WTC11 (cell line): ENCODE measurements around the gene TNNT2. TPM values are rescaled to one million over a fixed set of nuclear protein-coding genes. Genes with fewer than 3 reads are reported as not detected.

ENCODE experiments used
- ATAC-seq: fragments of 200-7000 bp; cut with Tn5 transposase; 2 replicates; pipeline ENCODE4 v1.10.0; 2021; ENCODE audit warnings: mild to moderate bottlenecking, moderate library complexity
- CTCF ChIA-PET: fragments of 300-600 bp; sonication (Branson Sonifier 250); formaldehyde crosslinking; loops from one replicate; lab custom pipeline; 2021; ENCODE audit warnings: antibody characterized with exemption; lab: Charles Lee
- POLR2A ChIA-PET: fragments of 350-600 bp; sonication (Branson Sonifier 250); formaldehyde crosslinking; loops from one replicate; lab custom pipeline; 2021; ENCODE audit warnings: antibody characterized with exemption; lab: Charles Lee
- DNase-seq: peaks from one replicate; pipeline ENCODE4 v3.0.0; 2021; ENCODE audit warnings: low spot score
- H3K27ac Mint-ChIP-seq: 2 replicates; pipeline ENCODE4 v1.8.0; 2021; ENCODE audit warnings: mixed read lengths
- H3K27me3 Mint-ChIP-seq: 2 replicates; pipeline ENCODE4 v1.8.0; 2021; ENCODE audit warnings: low read depth, mild to moderate bottlenecking, moderate library complexity, mixed read lengths
- H3K36me3 Mint-ChIP-seq: 2 replicates; pipeline ENCODE4 v1.8.0; 2021; ENCODE audit warnings: mixed read lengths
- H3K4me1 Mint-ChIP-seq: 2 replicates; pipeline ENCODE4 v1.8.0; 2022; ENCODE audit warnings: mixed read lengths
- H3K4me3 Mint-ChIP-seq: 2 replicates; pipeline ENCODE4 v1.8.0; 2021; ENCODE audit warnings: mild to moderate bottlenecking, moderate library complexity, mixed read lengths
- H3K9me3 Mint-ChIP-seq: 2 replicates; pipeline ENCODE4 v1.8.0; 2021; ENCODE audit warnings: mixed read lengths
- ATF1 ChIP-seq: sonication (generic); formaldehyde crosslinking; IDR thresholded peaks from 2 replicates; pipeline ENCODE4 v1.8.1; 2023; ENCODE audit warnings: mild to moderate bottlenecking, moderate library complexity, missing genetic modification reagents
- EMX1 ChIP-seq: fragments of 250-450 bp; sonication (Bioruptor Pico); IDR thresholded peaks from 2 replicates; pipeline ENCODE4 v1.8.0; 2021; ENCODE audit warnings: mild to moderate bottlenecking
- GTF2I ChIP-seq: fragments of 250-450 bp; sonication (Bioruptor Pico); conservative IDR thresholded peaks from 2 replicates; pipeline ENCODE4 v1.4.0; 2021; ENCODE audit warnings: mild to moderate bottlenecking
- KAT7 ChIP-seq: sonication (generic); formaldehyde crosslinking; IDR thresholded peaks from 2 replicates; pipeline ENCODE4 v1.8.1; 2023; ENCODE audit warnings: missing genetic modification reagents, mild to moderate bottlenecking, borderline replicate concordance
- NR2C2 ChIP-seq: sonication (generic); formaldehyde crosslinking; IDR thresholded peaks from 2 replicates; pipeline ENCODE4 v1.8.0; 2022; ENCODE audit warnings: mild to moderate bottlenecking, missing genetic modification reagents
- RORB ChIP-seq: fragments of 250-450 bp; sonication (Bioruptor Pico); IDR thresholded peaks from 2 replicates; pipeline ENCODE4 v1.9.0; 2021; ENCODE audit warnings: mild to moderate bottlenecking
- TEAD4 ChIP-seq: sonication (generic); formaldehyde crosslinking; IDR thresholded peaks from 2 replicates; pipeline ENCODE4 v1.8.0; 2022; ENCODE audit warnings: mild to moderate bottlenecking, missing genetic modification reagents
- total RNA-seq: library from RNA; stranded (reverse); gene quantifications from 3 replicates; pipeline ENCODE4 v1.2.3, GENCODE V29; 2021
- TF ChIP-seq, protein P1 (sequence below): sonication (generic); formaldehyde crosslinking; conservative IDR thresholded peaks from 2 replicates; pipeline ENCODE4 v1.8.1; 2022; ENCODE audit warnings: mild to moderate bottlenecking, missing genetic modification reagents
- TF ChIP-seq, protein P2 (sequence below): sonication (generic); formaldehyde crosslinking; IDR thresholded peaks from 2 replicates; pipeline ENCODE4 v1.8.1; 2023; ENCODE audit warnings: mild to moderate bottlenecking, missing genetic modification reagents
- TF ChIP-seq, protein P3 (sequence below): sonication (generic); formaldehyde crosslinking; IDR thresholded peaks from 2 replicates; pipeline ENCODE4 v1.8.1; 2022; ENCODE audit warnings: low read depth, mild to moderate bottlenecking, moderate library complexity, missing genetic modification reagents, borderline replicate concordance
- TF ChIP-seq, protein P4 (sequence below): sonication (generic); formaldehyde crosslinking; IDR thresholded peaks from 2 replicates; pipeline ENCODE4 v1.8.0; 2022; ENCODE audit warnings: mild to moderate bottlenecking, missing genetic modification reagents
- TF ChIP-seq, protein P5 (sequence below): fragments of 200-600 bp; IDR thresholded peaks from 2 replicates; pipeline ENCODE4 v1.8.0; 2022; ENCODE audit warnings: antibody characterized with exemption
- TF ChIP-seq, protein P6 (sequence below): sonication (generic); formaldehyde crosslinking; IDR thresholded peaks from 2 replicates; pipeline ENCODE4 v1.8.0; 2023; ENCODE audit warnings: missing genetic modification reagents, mild to moderate bottlenecking, borderline replicate concordance

TNNT2 gene
- total RNA-seq, 1 experiment from 2014 or later = 6.1 TPM

DNA sequence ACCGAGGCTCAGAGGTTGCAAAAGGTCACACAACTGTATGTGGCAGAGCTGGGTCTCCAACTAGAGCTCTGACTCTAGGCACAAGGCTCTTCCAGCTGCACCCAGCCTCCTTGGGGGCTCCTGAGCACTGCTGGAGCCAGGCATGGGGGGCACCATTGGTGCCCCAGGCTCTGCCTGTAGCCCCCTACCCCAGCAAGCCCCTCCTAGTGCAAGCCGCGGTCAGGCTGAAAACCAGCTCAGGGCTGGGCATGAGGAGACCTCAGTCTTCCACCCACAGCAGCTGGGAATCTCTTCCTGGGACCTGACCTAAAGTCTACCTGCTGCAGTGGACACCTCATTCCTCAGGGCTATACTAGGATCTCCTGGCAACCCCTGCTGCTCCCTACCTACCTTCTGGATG lies 14.6 kb downstream of the TNNT2 start:
- ChIA-PET CTCF (interaction anchor here (0.5 to 7.5 kb wide), 15 partner anchors 13 to 249 kb away, joined by 3 to 175 read pairs (median 10); partner anchors contain the start of genes LAD1 and TNNT2), POLR2A (interaction anchor here (0.5 kb wide), 1 partner anchor 115 kb away, joined by 3 read pairs; no protein-coding TSS in a partner anchor)
- no peak overlapping the region for H3K4me3 Mint-ChIP-seq
- H3K27ac Mint-ChIP-seq = no peak overlapping the region
- no peak for ATAC-seq
- H3K4me1 Mint-ChIP-seq = peaks cover 16% of the 10 kb centered on the region
- H3K36me3 Mint-ChIP-seq = no peaks in the 10 kb centered on the region
- no peaks in the 10 kb centered on the region for H3K9me3 Mint-ChIP-seq
- peaks cover 3% of the 10 kb centered on the region; the same call in 1 of the 2 replicates for H3K27me3 Mint-ChIP-seq
- DNase-seq = no peak
- TF ChIP-seq, protein P1, sequence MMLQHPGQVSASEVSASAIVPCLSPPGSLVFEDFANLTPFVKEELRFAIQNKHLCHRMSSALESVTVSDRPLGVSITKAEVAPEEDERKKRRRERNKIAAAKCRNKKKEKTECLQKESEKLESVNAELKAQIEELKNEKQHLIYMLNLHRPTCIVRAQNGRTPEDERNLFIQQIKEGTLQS = no peak
- TF ChIP-seq, protein P2, sequence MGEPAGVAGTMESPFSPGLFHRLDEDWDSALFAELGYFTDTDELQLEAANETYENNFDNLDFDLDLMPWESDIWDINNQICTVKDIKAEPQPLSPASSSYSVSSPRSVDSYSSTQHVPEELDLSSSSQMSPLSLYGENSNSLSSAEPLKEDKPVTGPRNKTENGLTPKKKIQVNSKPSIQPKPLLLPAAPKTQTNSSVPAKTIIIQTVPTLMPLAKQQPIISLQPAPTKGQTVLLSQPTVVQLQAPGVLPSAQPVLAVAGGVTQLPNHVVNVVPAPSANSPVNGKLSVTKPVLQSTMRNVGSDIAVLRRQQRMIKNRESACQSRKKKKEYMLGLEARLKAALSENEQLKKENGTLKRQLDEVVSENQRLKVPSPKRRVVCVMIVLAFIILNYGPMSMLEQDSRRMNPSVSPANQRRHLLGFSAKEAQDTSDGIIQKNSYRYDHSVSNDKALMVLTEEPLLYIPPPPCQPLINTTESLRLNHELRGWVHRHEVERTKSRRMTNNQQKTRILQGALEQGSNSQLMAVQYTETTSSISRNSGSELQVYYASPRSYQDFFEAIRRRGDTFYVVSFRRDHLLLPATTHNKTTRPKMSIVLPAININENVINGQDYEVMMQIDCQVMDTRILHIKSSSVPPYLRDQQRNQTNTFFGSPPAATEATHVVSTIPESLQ (CRISPR knock-in tag) = no peak
- TF ChIP-seq ATF1 (CRISPR knock-in tag) = no peak
- TF ChIP-seq, protein P3, sequence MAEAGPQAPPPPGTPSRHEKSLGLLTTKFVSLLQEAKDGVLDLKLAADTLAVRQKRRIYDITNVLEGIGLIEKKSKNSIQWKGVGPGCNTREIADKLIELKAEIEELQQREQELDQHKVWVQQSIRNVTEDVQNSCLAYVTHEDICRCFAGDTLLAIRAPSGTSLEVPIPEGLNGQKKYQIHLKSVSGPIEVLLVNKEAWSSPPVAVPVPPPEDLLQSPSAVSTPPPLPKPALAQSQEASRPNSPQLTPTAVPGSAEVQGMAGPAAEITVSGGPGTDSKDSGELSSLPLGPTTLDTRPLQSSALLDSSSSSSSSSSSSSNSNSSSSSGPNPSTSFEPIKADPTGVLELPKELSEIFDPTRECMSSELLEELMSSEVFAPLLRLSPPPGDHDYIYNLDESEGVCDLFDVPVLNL (CRISPR knock-in tag) = no peak
- no peak for TF ChIP-seq KAT7 (CRISPR knock-in tag)
- no peak for TF ChIP-seq EMX1 (CRISPR knock-in tag)
- TF ChIP-seq, protein P4, sequence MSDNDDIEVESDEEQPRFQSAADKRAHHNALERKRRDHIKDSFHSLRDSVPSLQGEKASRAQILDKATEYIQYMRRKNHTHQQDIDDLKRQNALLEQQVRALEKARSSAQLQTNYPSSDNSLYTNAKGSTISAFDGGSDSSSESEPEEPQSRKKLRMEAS (CRISPR knock-in tag) = no peak
- TF ChIP-seq TEAD4 (CRISPR knock-in tag) = no peak

DNA sequence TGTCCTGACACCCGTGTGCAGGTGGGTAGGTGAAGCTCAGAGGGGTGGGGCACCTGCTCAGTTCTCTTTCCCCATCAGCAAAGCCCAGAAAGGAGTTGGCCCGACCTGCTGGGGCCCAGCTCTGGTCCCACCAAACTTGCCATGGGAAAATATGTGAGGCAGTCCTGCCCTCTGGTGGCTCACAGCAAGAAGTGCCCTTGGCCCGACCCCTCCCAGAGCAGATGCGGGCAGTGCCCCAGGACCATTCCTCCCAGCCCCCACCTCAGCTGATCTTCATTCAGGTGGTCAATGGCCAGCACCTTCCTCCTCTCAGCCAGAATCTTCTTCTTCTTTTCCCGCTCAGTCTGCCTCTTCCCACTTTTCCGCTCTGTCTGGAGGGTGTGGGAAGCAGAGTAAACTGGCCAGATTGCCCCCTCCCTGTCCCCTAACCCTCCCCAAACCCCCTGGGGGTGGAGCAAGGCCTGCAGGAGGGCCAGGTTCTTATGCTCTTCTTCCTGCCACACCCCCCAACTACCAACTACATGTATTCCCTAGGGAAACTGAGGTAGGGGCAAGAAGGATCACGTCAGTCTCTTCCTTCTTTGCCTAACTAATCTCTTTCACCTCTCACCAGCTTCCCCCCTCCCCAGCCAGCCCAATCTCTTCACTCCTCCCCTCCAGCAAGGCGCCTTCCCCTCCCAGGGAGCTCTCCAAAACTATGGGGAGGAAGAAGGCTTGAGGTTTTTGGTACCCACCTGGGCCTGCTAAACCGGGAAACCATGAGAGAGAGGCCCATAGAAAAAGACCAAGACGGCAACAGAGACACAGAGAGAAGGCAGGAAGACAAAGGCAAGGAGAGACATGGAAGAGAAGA lies 15.6 kb downstream of the TNNT2 start:
- H3K27ac Mint-ChIP-seq = no peak overlapping the region
- POLR2A ChIA-PET = interaction anchor here (0.9 to 1.3 kb wide), 2 partner anchors 14 to 103 kb away, joined by 3 to 4 read pairs; no protein-coding TSS in a partner anchor

More for the DNA sequence above, 15.6 kb downstream of the TNNT2 start:
- ATAC-seq (peak; percentile 89), DNase-seq (peak; percentile 85)
- H3K4me1 Mint-ChIP-seq = peaks cover 18% of the 10 kb centered on the region
- CTCF ChIA-PET = interaction anchor here (0.6 to 7.5 kb wide), 48 partner anchors 9 to 431 kb away, joined by 3 to 175 read pairs (median 8); partner anchors contain the start of genes PHLDA3, PKP1, TMEM9 and TNNT2
- no peak overlapping the region for H3K4me3 Mint-ChIP-seq
- H3K27me3 Mint-ChIP-seq = peaks cover 3% of the 10 kb centered on the region; the same call in 1 of the 2 replicates
- no peaks in the 10 kb centered on the region for H3K36me3 Mint-ChIP-seq
- TF ChIP-seq GTF2I (CRISPR knock-in tag) (no peak), NR2C2 (CRISPR knock-in tag) (no peak), TEAD4 (CRISPR knock-in tag) (no peak), RORB (CRISPR knock-in tag) (no peak)
- TF ChIP-seq, protein P5, sequence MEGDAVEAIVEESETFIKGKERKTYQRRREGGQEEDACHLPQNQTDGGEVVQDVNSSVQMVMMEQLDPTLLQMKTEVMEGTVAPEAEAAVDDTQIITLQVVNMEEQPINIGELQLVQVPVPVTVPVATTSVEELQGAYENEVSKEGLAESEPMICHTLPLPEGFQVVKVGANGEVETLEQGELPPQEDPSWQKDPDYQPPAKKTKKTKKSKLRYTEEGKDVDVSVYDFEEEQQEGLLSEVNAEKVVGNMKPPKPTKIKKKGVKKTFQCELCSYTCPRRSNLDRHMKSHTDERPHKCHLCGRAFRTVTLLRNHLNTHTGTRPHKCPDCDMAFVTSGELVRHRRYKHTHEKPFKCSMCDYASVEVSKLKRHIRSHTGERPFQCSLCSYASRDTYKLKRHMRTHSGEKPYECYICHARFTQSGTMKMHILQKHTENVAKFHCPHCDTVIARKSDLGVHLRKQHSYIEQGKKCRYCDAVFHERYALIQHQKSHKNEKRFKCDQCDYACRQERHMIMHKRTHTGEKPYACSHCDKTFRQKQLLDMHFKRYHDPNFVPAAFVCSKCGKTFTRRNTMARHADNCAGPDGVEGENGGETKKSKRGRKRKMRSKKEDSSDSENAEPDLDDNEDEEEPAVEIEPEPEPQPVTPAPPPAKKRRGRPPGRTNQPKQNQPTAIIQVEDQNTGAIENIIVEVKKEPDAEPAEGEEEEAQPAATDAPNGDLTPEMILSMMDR = peak; percentile 90
- TF ChIP-seq, protein P6, sequence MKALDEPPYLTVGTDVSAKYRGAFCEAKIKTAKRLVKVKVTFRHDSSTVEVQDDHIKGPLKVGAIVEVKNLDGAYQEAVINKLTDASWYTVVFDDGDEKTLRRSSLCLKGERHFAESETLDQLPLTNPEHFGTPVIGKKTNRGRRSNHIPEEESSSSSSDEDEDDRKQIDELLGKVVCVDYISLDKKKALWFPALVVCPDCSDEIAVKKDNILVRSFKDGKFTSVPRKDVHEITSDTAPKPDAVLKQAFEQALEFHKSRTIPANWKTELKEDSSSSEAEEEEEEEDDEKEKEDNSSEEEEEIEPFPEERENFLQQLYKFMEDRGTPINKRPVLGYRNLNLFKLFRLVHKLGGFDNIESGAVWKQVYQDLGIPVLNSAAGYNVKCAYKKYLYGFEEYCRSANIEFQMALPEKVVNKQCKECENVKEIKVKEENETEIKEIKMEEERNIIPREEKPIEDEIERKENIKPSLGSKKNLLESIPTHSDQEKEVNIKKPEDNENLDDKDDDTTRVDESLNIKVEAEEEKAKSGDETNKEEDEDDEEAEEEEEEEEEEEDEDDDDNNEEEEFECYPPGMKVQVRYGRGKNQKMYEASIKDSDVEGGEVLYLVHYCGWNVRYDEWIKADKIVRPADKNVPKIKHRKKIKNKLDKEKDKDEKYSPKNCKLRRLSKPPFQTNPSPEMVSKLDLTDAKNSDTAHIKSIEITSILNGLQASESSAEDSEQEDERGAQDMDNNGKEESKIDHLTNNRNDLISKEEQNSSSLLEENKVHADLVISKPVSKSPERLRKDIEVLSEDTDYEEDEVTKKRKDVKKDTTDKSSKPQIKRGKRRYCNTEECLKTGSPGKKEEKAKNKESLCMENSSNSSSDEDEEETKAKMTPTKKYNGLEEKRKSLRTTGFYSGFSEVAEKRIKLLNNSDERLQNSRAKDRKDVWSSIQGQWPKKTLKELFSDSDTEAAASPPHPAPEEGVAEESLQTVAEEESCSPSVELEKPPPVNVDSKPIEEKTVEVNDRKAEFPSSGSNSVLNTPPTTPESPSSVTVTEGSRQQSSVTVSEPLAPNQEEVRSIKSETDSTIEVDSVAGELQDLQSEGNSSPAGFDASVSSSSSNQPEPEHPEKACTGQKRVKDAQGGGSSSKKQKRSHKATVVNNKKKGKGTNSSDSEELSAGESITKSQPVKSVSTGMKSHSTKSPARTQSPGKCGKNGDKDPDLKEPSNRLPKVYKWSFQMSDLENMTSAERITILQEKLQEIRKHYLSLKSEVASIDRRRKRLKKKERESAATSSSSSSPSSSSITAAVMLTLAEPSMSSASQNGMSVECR = no peak
- TF ChIP-seq, protein P1 = no peak
- no peaks in the 10 kb centered on the region for H3K9me3 Mint-ChIP-seq
